ENCODE results near the gene B3GLCT.

Gene B3GLCT

DNA sequence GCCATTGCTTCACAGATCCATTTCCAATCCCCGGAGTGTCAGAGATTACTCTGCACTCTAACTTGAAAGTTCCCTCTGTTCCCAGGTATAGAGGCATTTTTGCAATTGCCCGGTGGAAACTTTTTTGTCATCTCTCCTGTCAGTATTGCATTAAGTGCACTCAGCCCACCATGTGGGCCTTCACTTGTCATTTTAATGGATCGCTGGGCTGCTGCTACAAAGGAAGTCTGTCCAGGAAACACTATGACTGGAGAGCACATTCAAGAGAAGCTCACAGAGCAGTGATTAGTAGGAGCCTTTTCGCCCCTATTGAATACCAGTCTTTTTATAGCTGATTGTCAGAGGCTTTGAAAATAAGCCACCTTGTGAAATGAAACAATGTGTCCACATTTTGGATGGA lies 180.9 kb downstream of the B3GLCT start:
- no peak for DNase-seq (ENCODE audit: low read depth)
- H3K4me3 ChIP-seq (ENCODE audit: control insufficient read depth, low read depth, low read length) = no peak overlapping the region

More for the DNA sequence above, 180.9 kb downstream of the B3GLCT start:
- TF ChIP-seq, protein P1, sequence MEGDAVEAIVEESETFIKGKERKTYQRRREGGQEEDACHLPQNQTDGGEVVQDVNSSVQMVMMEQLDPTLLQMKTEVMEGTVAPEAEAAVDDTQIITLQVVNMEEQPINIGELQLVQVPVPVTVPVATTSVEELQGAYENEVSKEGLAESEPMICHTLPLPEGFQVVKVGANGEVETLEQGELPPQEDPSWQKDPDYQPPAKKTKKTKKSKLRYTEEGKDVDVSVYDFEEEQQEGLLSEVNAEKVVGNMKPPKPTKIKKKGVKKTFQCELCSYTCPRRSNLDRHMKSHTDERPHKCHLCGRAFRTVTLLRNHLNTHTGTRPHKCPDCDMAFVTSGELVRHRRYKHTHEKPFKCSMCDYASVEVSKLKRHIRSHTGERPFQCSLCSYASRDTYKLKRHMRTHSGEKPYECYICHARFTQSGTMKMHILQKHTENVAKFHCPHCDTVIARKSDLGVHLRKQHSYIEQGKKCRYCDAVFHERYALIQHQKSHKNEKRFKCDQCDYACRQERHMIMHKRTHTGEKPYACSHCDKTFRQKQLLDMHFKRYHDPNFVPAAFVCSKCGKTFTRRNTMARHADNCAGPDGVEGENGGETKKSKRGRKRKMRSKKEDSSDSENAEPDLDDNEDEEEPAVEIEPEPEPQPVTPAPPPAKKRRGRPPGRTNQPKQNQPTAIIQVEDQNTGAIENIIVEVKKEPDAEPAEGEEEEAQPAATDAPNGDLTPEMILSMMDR (IDR thresholded peaks at IDR 0.05; ENCODE audit: control insufficient read depth, insufficient read depth, low read depth, low read length, missing control alignments) = no peak

Data from AG09309 (cell line).